T-helper 1 cell treated with Interleukin-12 subunit alpha and Interleukin-12 subunit beta and Interleukin-4 antibody, amounts not matched to agents 30 μg/mL and 1 μg/mL, for 36 hours (primary cell): ENCODE data around the gene TNNC2.

Experiments
- H3K27ac Mint-ChIP-seq: one replicate; pipeline ENCODE4 v1.8.0; 2021; ENCODE audit warnings: mild to moderate bottlenecking, mixed read lengths
- H3K27me3 Mint-ChIP-seq: one replicate; pipeline ENCODE4 v1.8.0; 2021; ENCODE audit warnings: low read depth, mixed read lengths
- H3K36me3 Mint-ChIP-seq: one replicate; pipeline ENCODE4 v1.8.0; 2021; ENCODE audit warnings: low read depth, mixed read lengths
- H3K4me1 Mint-ChIP-seq: one replicate; pipeline ENCODE4 v1.8.0; 2021; ENCODE audit warnings: low read depth, mixed read lengths
- H3K4me3 Mint-ChIP-seq: one replicate; pipeline ENCODE4 v1.8.0; 2021; ENCODE audit warnings: mild to moderate bottlenecking, moderate library complexity, mixed read lengths
- H3K9me3 Mint-ChIP-seq: one replicate; pipeline ENCODE4 v1.8.0; 2021; ENCODE audit warnings: mixed read lengths

The TNNC2 gene

GRCh38 chr20:45857114-45857881 lies 30.2 kb upstream of the TNNC2 start, which contains the start of the genes ACOT8 and ZSWIM3:
Gene ACOT8, minus strand, starts transcription at chr20:45857392. Its CDS starts 77 bp downstream, at chr20:45857315.
Gene ZSWIM3, plus strand, starts transcription at chr20:45857614. Its CDS starts 212 bp downstream, at chr20:45857826.
- Mint-ChIP-seq H3K9me3 (no peaks in the 10 kb centered on the region), H3K27me3 (no peaks in the 10 kb centered on the region), H3K4me3 (peak within 1 kb of the TSS; percentile 97), H3K36me3 (peaks cover 9% of the 10 kb centered on the region), H3K27ac (peak within 1 kb of the TSS; percentile 99), H3K4me1 (peaks cover 34% of the 10 kb centered on the region)

GRCh38 chr20:45853484-45853883 lies 26.4 kb upstream of the TNNC2 start:
- H3K27ac Mint-ChIP-seq = no peak overlapping the region
- H3K36me3 Mint-ChIP-seq = peaks cover 17% of the 10 kb centered on the region
- no peaks in the 10 kb centered on the region for H3K9me3 Mint-ChIP-seq
- H3K4me3 Mint-ChIP-seq = no peak overlapping the region
- peaks cover 24% of the 10 kb centered on the region for H3K4me1 Mint-ChIP-seq
- H3K27me3 Mint-ChIP-seq = no peaks in the 10 kb centered on the region

GRCh38 chr20:45852326-45852725 lies 25.2 kb upstream of the TNNC2 start:
- Mint-ChIP-seq H3K27me3 (no peaks in the 10 kb centered on the region), H3K4me3 (no peak overlapping the region), H3K9me3 (no peaks in the 10 kb centered on the region), H3K27ac (no peak overlapping the region), H3K36me3 (peaks cover 17% of the 10 kb centered on the region), H3K4me1 (peaks cover 16% of the 10 kb centered on the region)

- Mint-ChIP-seq H3K9me3 (no peaks in the 10 kb centered on the region), H3K4me3 (no peak overlapping the region), H3K27me3 (no peaks in the 10 kb centered on the region), H3K27ac (no peak overlapping the region), H3K36me3 (peaks cover 18% of the 10 kb centered on the region), H3K4me1 (peaks cover 14% of the 10 kb centered on the region)
Observed at GRCh38 chr20:45851501-45851900, 24.4 kb upstream of the TNNC2 start.

- Mint-ChIP-seq H3K36me3 (peaks cover 19% of the 10 kb centered on the region), H3K27ac (no peak overlapping the region), H3K9me3 (no peaks in the 10 kb centered on the region), H3K27me3 (no peaks in the 10 kb centered on the region), H3K4me3 (no peak overlapping the region), H3K4me1 (peaks cover 11% of the 10 kb centered on the region)
Observed at GRCh38 chr20:45850926-45851325, 23.8 kb upstream of the TNNC2 start.

- Mint-ChIP-seq H3K36me3 (peaks cover 23% of the 10 kb centered on the region), H3K27me3 (no peaks in the 10 kb centered on the region), H3K9me3 (no peaks in the 10 kb centered on the region), H3K4me1 (peaks cover 8% of the 10 kb centered on the region), H3K27ac (no peak overlapping the region), H3K4me3 (no peak overlapping the region)
Observed at GRCh38 chr20:45850238-45850637, 23.1 kb upstream of the TNNC2 start.

- Mint-ChIP-seq H3K4me3 (no peak overlapping the region), H3K27ac (no peak overlapping the region), H3K27me3 (no peaks in the 10 kb centered on the region), H3K4me1 (peaks cover 3% of the 10 kb centered on the region), H3K9me3 (no peaks in the 10 kb centered on the region), H3K36me3 (peaks cover 28% of the 10 kb centered on the region)
Observed at GRCh38 chr20:45848969-45849582, 22.0 kb upstream of the TNNC2 start.

GRCh38 chr20:45848421-45848820 lies 21.3 kb upstream of the TNNC2 start:
- no peaks in the 10 kb centered on the region for H3K4me1 Mint-ChIP-seq
- H3K36me3 Mint-ChIP-seq = peaks cover 31% of the 10 kb centered on the region
- no peaks in the 10 kb centered on the region for H3K9me3 Mint-ChIP-seq
- no peak overlapping the region for H3K4me3 Mint-ChIP-seq
- H3K27ac Mint-ChIP-seq = no peak overlapping the region
- H3K27me3 Mint-ChIP-seq = no peaks in the 10 kb centered on the region

GRCh38 chr20:45845452-45845851 lies 18.3 kb upstream of the TNNC2 start:
- Mint-ChIP-seq H3K36me3 (peaks cover 33% of the 10 kb centered on the region), H3K4me1 (peaks cover 1% of the 10 kb centered on the region), H3K27ac (no peak overlapping the region), H3K9me3 (no peaks in the 10 kb centered on the region), H3K4me3 (no peak overlapping the region), H3K27me3 (no peaks in the 10 kb centered on the region)

GRCh38 chr20:45843506-45843905 lies 16.4 kb upstream of the TNNC2 start:
- Mint-ChIP-seq H3K4me3 (no peak overlapping the region), H3K9me3 (no peaks in the 10 kb centered on the region), H3K27ac (no peak overlapping the region)

GRCh38 chr20:45842169-45842812 lies 15.2 kb upstream of the TNNC2 start:
- Mint-ChIP-seq H3K27me3 (no peaks in the 10 kb centered on the region), H3K36me3 (peaks cover 25% of the 10 kb centered on the region), H3K4me1 (peaks cover 1% of the 10 kb centered on the region), H3K4me3 (no peak overlapping the region), H3K27ac (no peak overlapping the region), H3K9me3 (no peaks in the 10 kb centered on the region)

More at GRCh38 chr20:45843506-45843905, 16.4 kb upstream of the TNNC2 start:
- peaks cover 1% of the 10 kb centered on the region for H3K4me1 Mint-ChIP-seq
- peaks cover 26% of the 10 kb centered on the region for H3K36me3 Mint-ChIP-seq
- H3K27me3 Mint-ChIP-seq = no peaks in the 10 kb centered on the region

GRCh38 chr20:45841407-45842129 lies 14.5 kb upstream of the TNNC2 start:
- H3K36me3 Mint-ChIP-seq = peaks cover 23% of the 10 kb centered on the region
- no peak overlapping the region for H3K4me3 Mint-ChIP-seq
- H3K27ac Mint-ChIP-seq = no peak overlapping the region
- H3K9me3 Mint-ChIP-seq = no peaks in the 10 kb centered on the region
- H3K27me3 Mint-ChIP-seq = no peaks in the 10 kb centered on the region
- peaks cover 1% of the 10 kb centered on the region for H3K4me1 Mint-ChIP-seq

GRCh38 chr20:45840700-45841198 lies 13.6 kb upstream of the TNNC2 start:
- no peaks in the 10 kb centered on the region for H3K9me3 Mint-ChIP-seq
- H3K27ac Mint-ChIP-seq = no peak overlapping the region
- H3K27me3 Mint-ChIP-seq = no peaks in the 10 kb centered on the region
- peaks cover 1% of the 10 kb centered on the region for H3K4me1 Mint-ChIP-seq
- H3K4me3 Mint-ChIP-seq = no peak overlapping the region
- peaks cover 21% of the 10 kb centered on the region for H3K36me3 Mint-ChIP-seq

GRCh38 chr20:45836841-45837240 lies 9.7 kb upstream of the TNNC2 start:
- peaks cover 5% of the 10 kb centered on the region for H3K27me3 Mint-ChIP-seq
- H3K36me3 Mint-ChIP-seq = no peaks in the 10 kb centered on the region
- no peak overlapping the region for H3K27ac Mint-ChIP-seq
- peaks cover 4% of the 10 kb centered on the region for H3K4me1 Mint-ChIP-seq
- no peaks in the 10 kb centered on the region for H3K9me3 Mint-ChIP-seq
- H3K4me3 Mint-ChIP-seq = no peak overlapping the region
